Urinary bladder (tissue), 4 donors: ENCODE measurements around the gene PKHD1. TPM values are rescaled to one million over a fixed set of nuclear protein-coding genes. Genes with fewer than 3 reads are reported as not detected.

ENCODE experiments used
- DNase-seq: peaks from one replicate; pipeline ENCODE4 v3.0.0-alpha.2; 2015; ENCODE audit errors: extremely low spot score
- H3K27ac ChIP-seq: one replicate; pipeline ENCODE4 v1.5.1; 2013; ENCODE audit warnings: low read depth, mild to moderate bottlenecking, moderate library complexity
- H3K36me3 ChIP-seq: one replicate; pipeline ENCODE4 v1.6.1; 2013; ENCODE audit warnings: mild to moderate bottlenecking, moderate library complexity; ENCODE audit not compliant: insufficient read depth
- H3K4me1 ChIP-seq: one replicate; pipeline ENCODE4 v1.6.1; 2013; ENCODE audit warnings: mild to moderate bottlenecking, moderate library complexity; ENCODE audit not compliant: insufficient read depth
- H3K4me3 ChIP-seq: one replicate; pipeline ENCODE4 v1.5.1; 2013; ENCODE audit warnings: low read depth, low read length
- WGBS: extraction: QIAGEN DNeasy Blood & Tissue Kit; methylation state at CpG from one replicate; pipeline ENCODE4 v1.1.7; 2013; 5-methylcytosine and 5-hydroxymethylcytosine counted together
- polyA plus RNA-seq: library from polyadenylated mRNA; stranded (reverse); fragments of 200-250 nt; gene quantifications from one replicate; pipeline ENCODE4 v1.2.3, GENCODE V29; 2013
- total RNA-seq: library from RNA; depleted of rRNA; stranded (reverse); fragments of >200 nt; gene quantifications from one replicate; pipeline ENCODE4 v1.2.3, GENCODE V29; 2014
- donor health status: healthy with polysubstance abuse.
- donor health status: healthy.

The PKHD1 gene
- total and polyA plus RNA-seq, 2 donors, result 0.29 to 3.6 TPM

DNA sequence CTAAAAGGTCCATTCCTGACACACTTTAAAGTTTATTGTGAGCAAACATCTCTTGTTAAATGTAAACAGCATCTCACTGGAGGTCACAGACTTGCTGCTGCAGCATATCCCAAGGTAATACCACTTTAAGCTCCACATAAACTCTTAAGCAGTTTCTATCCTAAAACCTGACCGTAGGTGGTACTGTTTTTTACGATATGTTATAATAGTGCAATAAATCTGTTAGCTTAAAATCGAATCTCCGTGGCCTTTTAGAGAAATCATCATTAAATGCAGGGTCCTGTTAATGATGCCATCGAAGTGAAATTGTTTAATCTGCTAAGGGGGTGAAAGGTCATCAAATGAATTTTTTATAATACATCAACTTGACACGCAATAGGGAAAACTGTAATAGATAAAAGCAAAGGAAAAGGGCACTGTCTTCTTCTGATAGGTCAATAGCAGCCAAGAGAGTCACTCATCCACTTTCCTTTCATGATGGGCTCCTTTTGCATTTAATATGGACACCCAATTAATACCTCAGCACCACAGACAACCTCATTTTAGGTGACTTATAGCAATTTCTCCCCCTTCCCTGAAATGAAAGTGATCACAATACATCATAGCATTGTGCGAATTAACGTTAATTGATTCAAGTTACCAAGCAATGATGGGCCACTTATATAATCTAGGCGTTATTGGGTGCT, 436.1 kb downstream of the PKHD1 start:
- Histone ChIP-seq H3K4me3 (no peak overlapping the region), H3K27ac (no peak overlapping the region), H3K36me3 (no peaks in the 10 kb centered on the region), H3K4me1 (no peaks in the 10 kb centered on the region)
- WGBS, result 33% methylated on average over 9 of the region's 9 CpGs
- no peak for DNase-seq

DNA sequence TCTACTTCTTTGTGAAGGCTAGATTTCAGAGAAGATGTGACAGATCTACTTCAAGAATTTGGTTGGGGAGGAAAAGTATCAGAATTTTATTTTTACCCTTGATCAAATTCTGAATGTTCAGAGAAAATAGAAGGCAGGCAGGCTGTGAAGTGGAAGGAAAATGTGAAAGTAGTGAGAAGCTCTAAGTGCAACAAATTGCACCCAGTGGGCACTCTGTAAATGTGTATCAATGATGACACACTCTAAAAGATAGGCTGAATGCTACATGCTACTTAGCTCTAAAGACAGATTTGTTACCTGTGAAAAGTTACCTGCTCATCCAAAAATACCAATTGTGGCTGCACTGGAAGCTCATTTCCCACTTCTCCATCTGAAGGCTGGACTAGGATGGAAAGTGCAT, 438.6 kb downstream of the PKHD1 start:
- Histone ChIP-seq H3K4me3 (no peak overlapping the region), H3K4me1 (no peaks in the 10 kb centered on the region), H3K27ac (no peak overlapping the region), H3K36me3 (no peaks in the 10 kb centered on the region)
- no peak for DNase-seq

DNA sequence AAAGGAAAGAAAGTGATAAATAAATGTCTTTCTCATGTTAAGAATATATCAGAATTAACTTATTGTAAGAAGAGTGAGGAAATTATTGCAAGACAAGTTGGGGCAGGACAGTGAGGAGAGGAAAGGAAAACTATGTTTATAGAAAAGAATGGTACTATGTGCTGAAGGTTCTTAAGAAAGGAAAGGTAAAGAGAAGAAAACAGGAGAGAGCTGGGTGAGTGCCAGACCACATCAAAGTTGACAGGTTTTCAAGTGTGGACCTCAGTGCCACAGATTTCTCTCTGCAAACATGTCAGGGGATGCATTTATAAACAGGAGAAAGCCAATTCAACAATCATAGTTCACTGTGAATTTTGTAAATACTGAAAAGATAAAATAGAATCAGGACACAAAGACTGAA, 439.2 kb downstream of the PKHD1 start:
- Histone ChIP-seq H3K27ac (no peak overlapping the region), H3K4me1 (no peaks in the 10 kb centered on the region), H3K4me3 (no peak overlapping the region), H3K36me3 (no peaks in the 10 kb centered on the region)
- no peak for DNase-seq

DNA sequence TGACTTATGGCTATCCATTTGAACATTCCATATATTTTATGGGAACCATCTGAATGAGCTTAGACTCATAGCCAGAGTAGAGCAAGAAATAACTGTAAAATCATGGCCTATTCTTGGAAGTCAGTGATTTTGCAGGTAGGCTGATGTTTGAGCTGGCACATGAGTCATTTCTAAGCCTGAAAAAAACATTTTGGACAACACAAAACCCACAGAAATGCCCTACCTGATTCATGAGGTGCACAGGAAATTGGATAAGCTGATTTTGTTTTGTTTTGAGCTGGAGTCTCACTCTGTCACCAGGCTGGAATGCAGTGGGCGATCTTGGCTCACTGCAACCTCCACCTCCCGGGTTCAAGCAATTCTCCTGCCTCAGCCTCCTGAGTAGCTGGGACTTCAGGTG, 443.0 kb downstream of the PKHD1 start:
- H3K36me3 ChIP-seq, result no peaks in the 10 kb centered on the region
- H3K4me3 ChIP-seq, result no peak overlapping the region
- H3K4me1 ChIP-seq, result no peaks in the 10 kb centered on the region
- H3K27ac ChIP-seq, result no peak overlapping the region
- no peak for DNase-seq
- 77% methylated on average over 2 of the region's 2 CpGs for WGBS

DNA sequence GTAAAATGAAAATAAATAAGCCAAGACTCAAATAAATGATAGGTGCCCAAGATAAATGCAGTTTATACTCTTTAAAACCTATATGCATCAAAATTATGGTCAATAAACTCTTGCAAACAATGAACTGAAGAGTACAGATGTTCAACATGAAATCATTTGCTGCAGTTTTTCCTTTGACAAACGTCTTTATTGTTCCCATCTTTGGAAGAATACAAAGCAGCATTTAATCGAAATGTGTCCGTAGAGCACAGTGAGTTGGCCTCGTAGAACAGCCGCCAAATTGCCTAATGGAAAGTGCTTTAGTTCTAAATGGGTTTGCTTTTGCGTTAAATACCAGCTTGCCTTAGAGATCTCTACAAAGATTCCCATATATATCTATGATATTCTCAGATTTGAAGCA, 447.4 kb downstream of the PKHD1 start:
- no peak overlapping the region for H3K4me3 ChIP-seq
- DNase-seq, result no peak
- no peaks in the 10 kb centered on the region for H3K36me3 ChIP-seq
- 78% methylated on average over 6 of the region's 6 CpGs for WGBS
- H3K27ac ChIP-seq, result no peak overlapping the region
- H3K4me1 ChIP-seq, result no peaks in the 10 kb centered on the region

DNA sequence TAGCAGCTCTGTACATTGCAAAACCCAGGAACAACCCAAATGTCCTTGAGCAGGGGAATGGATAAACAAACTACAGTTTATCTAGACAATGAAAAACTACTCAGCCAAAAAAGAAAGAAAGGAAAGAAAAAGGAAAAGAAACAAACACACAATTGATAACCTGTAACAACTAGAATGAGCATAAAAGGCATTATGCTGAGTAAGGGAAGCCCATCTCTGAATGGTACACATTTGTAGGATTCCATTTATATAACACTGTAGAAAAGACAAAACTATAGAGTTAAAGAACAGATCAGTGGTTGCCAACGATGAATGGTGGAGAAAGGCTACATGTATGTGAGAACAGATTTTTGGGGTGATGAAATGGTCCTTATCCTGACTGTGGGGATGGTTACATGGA, 454.0 kb downstream of the PKHD1 start:
- WGBS, result 70% methylated on average over 1 of the region's 1 CpG

DNA sequence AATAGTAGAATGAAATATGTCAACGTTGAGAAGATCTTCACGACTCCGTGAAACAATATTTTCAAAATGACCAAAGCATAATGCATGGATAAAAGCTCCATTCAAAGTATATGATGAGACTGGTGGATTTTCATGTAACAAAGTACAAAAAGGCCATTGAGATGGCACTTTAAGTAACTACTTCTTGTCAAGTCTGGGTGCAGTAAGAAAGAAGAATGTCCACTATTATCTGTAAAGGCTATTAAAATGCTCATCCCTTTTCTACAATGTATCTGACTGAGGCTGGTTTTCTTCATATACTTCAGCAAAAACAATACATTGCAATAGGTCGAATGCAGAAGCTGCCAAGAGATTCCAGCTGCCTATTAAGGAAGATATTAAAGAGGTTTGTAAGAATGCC, 457.4 kb downstream of the PKHD1 start:
- 78% methylated on average over 4 of the region's 4 CpGs for WGBS

More for the DNA sequence above, 454.0 kb downstream of the PKHD1 start:
- Histone ChIP-seq H3K4me1 (no peaks in the 10 kb centered on the region), H3K4me3 (no peak overlapping the region), H3K36me3 (no peaks in the 10 kb centered on the region), H3K27ac (no peak overlapping the region)
- no peak for DNase-seq

DNA sequence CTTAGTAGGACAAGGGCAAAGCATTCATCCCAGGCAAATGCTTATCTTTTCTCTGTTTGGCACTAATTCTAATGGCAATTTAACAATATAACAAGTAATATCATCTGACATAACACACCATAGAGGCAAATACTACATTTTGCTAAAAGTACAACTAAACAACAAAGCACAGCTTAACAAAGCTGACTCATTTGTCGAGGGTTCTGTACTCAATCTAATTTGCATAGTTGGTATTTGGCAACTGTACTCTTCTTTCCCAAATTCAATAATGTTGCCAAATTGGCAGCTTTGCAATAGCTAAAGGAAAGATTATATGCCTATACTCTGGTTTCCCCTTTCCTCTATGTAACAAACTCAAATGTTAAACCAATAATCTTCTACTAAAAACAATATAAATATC, 461.0 kb downstream of the PKHD1 start:
- Histone ChIP-seq H3K4me3 (no peak overlapping the region), H3K27ac (no peak overlapping the region), H3K4me1 (no peaks in the 10 kb centered on the region), H3K36me3 (no peaks in the 10 kb centered on the region)
- WGBS, result 65% methylated on average over 1 of the region's 1 CpG
- DNase-seq, result no peak

More for the DNA sequence above, 457.4 kb downstream of the PKHD1 start:
- Histone ChIP-seq H3K4me3 (no peak overlapping the region), H3K36me3 (no peaks in the 10 kb centered on the region), H3K27ac (no peak overlapping the region), H3K4me1 (no peaks in the 10 kb centered on the region)
- no peak for DNase-seq

DNA sequence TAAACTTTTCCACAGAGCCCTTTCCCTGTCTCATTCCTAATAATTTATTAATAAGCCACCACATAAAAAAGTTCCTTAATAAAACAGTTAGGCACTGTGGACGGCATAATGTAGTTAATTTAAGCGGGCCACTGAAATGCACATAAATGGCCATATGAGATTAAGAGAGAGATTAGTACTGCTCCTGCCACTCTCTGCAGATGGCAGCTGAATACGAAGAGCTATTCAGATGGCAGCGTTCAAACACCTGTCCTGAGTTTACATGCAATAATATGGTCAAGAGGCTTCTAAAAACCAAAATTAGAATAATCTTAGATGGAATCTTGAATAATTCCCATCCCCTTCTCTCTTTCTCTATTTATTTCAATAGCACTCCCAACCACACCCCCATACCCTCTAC, 461.8 kb downstream of the PKHD1 start:
- Histone ChIP-seq H3K27ac (no peak overlapping the region), H3K4me3 (no peak overlapping the region), H3K36me3 (no peaks in the 10 kb centered on the region), H3K4me1 (no peaks in the 10 kb centered on the region)
- DNase-seq, result no peak
- WGBS, result 74% methylated on average over 4 of the region's 4 CpGs

DNA sequence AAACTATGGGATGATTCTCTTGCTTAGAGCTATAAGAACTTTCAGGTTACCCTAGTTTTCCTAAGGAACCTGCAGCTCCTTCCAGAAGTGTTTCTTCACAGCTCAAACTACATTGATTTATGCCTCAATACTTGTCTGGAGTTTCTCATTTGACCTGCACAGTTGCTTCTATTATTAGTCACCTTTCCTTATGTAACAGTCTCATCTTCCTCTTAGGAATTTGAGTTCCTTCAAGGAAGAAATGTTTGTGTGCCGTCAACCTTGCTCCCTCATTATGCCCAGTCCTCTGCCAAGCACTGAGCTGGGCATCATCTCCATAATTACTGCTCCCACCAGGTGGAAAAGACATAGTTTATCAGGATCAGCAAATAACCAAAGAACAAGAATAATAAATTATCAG, 466.4 kb downstream of the PKHD1 start:
- 81% methylated on average over 1 of the region's 1 CpG for WGBS

DNA sequence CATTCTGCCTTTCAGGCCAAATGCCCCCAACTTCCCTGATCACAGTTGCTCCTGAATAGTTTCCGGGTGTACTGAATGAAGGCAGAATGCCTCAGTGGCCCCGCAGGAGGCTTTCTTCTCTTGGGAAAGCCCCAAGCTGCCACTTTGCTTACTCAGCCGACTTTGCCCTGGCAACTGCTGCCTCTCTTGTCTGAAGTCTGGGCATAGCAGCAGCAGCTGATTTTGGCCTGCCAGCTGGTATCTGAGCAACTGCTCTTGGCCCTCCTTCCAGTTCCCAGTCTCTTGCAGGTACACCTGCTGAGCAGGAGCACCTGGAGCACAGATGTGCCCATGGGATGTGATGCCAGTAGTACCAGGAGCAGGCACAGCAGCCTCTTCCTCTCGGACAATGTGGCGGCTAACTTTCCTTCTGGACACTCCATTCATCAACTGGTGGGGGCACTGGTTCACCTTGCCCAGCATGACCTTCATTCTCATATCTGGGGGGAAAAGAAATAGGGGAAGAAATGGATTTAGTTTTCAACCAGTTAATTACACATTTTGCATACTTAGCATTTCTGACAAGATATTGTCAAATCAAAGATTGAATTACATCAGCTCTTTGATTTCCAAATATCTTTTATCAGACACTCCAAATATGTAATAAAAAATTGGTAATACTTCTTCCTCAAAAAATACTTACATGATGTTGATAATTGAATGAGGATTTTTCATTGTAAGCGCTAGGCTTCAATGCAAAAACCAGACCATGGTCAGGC, 468.2 kb downstream of the PKHD1 start:
- Histone ChIP-seq H3K27ac (no peak overlapping the region), H3K4me1 (no peaks in the 10 kb centered on the region), H3K36me3 (no peaks in the 10 kb centered on the region), H3K4me3 (no peak overlapping the region)
- 93% methylated on average over 6 of the region's 6 CpGs for WGBS
- DNase-seq, result no peak

More for the DNA sequence above, 466.4 kb downstream of the PKHD1 start:
- no peak overlapping the region for H3K27ac ChIP-seq
- no peak for DNase-seq
- H3K36me3 ChIP-seq, result no peaks in the 10 kb centered on the region
- H3K4me3 ChIP-seq, result no peak overlapping the region
- H3K4me1 ChIP-seq, result no peaks in the 10 kb centered on the region

DNA sequence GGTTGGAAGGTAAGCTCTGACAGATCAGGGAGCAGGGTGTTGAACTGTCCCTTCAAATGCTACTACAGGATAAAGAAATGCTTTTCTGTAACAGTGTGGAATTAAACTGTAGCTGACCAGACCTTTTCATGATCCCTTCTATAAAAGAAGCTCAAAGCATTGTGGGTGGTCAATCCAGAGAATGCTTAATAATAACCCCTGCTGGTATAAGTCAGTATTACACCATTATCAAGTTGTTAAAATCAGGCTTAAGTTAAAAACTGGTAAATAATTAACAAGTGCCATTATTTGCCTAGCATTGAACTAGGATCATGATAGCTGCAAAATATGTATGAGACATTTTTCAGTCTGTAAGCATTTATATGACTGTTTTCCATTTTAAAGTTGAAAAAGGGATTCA, 468.9 kb downstream of the PKHD1 start:
- no peak for DNase-seq
- H3K4me1 ChIP-seq, result no peaks in the 10 kb centered on the region
- no peaks in the 10 kb centered on the region for H3K36me3 ChIP-seq
- no peak overlapping the region for H3K27ac ChIP-seq
- no peak overlapping the region for H3K4me3 ChIP-seq

DNA sequence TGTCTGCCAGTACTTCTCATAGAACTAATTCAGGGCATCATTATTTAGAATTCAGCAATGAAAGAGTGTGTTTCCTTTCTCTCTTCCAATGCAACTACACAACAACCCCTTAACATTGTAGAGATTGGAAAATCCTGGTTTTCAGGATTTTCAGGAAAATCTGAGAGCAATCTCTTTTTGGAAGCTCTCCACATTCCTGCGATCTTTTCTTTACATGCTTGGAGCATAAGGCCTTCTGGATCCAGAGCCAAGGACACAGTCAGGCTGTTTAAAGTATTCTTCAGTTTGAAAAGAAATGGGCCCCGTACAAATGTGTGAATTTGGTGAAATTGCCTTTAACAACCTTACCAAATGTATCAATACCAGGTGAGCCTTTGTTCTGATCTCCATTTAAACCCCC, 469.7 kb downstream of the PKHD1 start:
- 50% methylated on average over 2 of the region's 2 CpGs for WGBS
- DNase-seq, result no peak
- no peak overlapping the region for H3K27ac ChIP-seq
- H3K36me3 ChIP-seq, result no peaks in the 10 kb centered on the region
- H3K4me3 ChIP-seq, result no peak overlapping the region
- no peaks in the 10 kb centered on the region for H3K4me1 ChIP-seq

DNA sequence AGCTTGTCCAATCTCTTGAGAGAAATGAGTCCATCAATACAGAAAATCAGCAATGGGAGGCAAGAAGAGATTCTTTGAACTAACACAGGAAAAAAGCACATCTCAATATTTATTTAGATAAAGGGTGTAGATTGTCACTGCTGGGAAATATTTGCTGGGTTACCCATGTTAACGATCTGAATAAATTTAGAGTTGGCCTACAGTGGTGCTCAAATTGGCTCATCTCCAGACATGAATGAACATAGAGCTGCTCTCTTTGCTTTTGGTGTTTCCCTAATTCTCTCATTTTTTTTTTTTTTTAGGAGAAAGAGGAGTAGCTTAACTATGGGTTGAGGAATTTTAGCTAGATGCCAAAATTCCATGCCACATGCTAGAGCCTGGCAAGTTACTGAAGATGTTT, 471.2 kb downstream of the PKHD1 start:
- Histone ChIP-seq H3K27ac (no peak overlapping the region), H3K4me3 (no peak overlapping the region), H3K36me3 (no peaks in the 10 kb centered on the region), H3K4me1 (no peaks in the 10 kb centered on the region)
- DNase-seq, result no peak
- 66% methylated on average over 1 of the region's 1 CpG for WGBS
